Measurements from ENCODE around the gene PIMREG. TPM values are rescaled to one million over a fixed set of nuclear protein-coding genes. Genes with fewer than 3 reads are reported as not detected.

PIMREG gene
- total RNA-seq, 1 experiment from 2014 or later: 41.2 TPM

DNA sequence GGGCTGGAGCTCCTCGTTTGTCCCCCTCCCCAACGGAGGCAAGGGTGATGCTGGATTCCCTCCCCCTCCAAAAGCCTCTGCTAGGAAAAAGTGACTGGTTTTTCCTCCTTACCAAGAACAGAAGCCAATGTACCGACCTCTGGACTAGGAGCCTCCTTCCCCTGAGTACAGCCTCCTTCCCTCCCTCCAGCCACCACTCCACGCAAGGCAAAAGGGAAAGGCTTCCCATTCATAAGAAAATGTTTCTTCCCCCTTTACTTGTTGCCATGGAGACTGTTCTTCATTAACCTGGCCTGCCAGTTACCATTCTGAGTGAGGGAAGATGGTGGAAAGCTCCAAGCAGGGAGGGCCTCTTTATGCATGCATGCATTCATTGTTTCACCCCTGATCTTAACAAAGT lies 4.3 kb upstream of the PIMREG start:
- Histone ChIP-seq H3K27me3 (ENCODE audit: control insufficient read depth, insufficient read depth, low read length) (no peaks in the 10 kb centered on the region), H3K4me1 (ENCODE audit: control insufficient read depth, insufficient read depth, low read length) (peaks cover under 1% of the 10 kb centered on the region), H3K4me3 (ENCODE audit: low read depth in 2 of 2, low read length in 2 of 2) (no peak overlapping the region), H3K9me3 (ENCODE audit: control insufficient read depth, insufficient read depth, low read depth, low read length) (no peaks in the 10 kb centered on the region), H3K27ac (ENCODE audit: low read length) (no peak overlapping the region), H3K36me3 (ENCODE audit: control insufficient read depth, insufficient read depth, low read length) (no peaks in the 10 kb centered on the region)
- in situ Hi-C loops (cut with HindIII; ENCODE audit: low pct_unique_long_range_greater_than_20kb, low sequenced_read_pairs) (no loop called here), intact Hi-C loops (cut with micrococcal nuclease; ENCODE audit: unreplicated experiment) (no loop called here)
- BruUV-seq (replicated peaks): no TSS peak
- POLR2A ChIA-PET: no interaction called here
- DNase-seq (ENCODE audit: low read depth, low spot score) (no peak), ATAC-seq (no peak)
- TF ChIP-seq TCF7L2 (IDR thresholded peaks at IDR 0.05; ENCODE audit: low read depth, low read length): no peak
- TF ChIP-seq, protein P1, sequence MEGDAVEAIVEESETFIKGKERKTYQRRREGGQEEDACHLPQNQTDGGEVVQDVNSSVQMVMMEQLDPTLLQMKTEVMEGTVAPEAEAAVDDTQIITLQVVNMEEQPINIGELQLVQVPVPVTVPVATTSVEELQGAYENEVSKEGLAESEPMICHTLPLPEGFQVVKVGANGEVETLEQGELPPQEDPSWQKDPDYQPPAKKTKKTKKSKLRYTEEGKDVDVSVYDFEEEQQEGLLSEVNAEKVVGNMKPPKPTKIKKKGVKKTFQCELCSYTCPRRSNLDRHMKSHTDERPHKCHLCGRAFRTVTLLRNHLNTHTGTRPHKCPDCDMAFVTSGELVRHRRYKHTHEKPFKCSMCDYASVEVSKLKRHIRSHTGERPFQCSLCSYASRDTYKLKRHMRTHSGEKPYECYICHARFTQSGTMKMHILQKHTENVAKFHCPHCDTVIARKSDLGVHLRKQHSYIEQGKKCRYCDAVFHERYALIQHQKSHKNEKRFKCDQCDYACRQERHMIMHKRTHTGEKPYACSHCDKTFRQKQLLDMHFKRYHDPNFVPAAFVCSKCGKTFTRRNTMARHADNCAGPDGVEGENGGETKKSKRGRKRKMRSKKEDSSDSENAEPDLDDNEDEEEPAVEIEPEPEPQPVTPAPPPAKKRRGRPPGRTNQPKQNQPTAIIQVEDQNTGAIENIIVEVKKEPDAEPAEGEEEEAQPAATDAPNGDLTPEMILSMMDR (IDR thresholded peaks at IDR 0.05): no peak
- no peak for TF ChIP-seq POLR2AphosphoS5 (IDR thresholded peaks at IDR 0.05; ENCODE audit: low read depth, low read length)
- TF ChIP-seq, protein P2, sequence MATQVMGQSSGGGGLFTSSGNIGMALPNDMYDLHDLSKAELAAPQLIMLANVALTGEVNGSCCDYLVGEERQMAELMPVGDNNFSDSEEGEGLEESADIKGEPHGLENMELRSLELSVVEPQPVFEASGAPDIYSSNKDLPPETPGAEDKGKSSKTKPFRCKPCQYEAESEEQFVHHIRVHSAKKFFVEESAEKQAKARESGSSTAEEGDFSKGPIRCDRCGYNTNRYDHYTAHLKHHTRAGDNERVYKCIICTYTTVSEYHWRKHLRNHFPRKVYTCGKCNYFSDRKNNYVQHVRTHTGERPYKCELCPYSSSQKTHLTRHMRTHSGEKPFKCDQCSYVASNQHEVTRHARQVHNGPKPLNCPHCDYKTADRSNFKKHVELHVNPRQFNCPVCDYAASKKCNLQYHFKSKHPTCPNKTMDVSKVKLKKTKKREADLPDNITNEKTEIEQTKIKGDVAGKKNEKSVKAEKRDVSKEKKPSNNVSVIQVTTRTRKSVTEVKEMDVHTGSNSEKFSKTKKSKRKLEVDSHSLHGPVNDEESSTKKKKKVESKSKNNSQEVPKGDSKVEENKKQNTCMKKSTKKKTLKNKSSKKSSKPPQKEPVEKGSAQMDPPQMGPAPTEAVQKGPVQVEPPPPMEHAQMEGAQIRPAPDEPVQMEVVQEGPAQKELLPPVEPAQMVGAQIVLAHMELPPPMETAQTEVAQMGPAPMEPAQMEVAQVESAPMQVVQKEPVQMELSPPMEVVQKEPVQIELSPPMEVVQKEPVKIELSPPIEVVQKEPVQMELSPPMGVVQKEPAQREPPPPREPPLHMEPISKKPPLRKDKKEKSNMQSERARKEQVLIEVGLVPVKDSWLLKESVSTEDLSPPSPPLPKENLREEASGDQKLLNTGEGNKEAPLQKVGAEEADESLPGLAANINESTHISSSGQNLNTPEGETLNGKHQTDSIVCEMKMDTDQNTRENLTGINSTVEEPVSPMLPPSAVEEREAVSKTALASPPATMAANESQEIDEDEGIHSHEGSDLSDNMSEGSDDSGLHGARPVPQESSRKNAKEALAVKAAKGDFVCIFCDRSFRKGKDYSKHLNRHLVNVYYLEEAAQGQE (IDR thresholded peaks at IDR 0.05; ENCODE audit: insufficient read depth in 1 of 2, low read depth in 2 of 2, low read length in 1 of 2): no peak
- no peak for TF ChIP-seq SIN3A (IDR thresholded peaks at IDR 0.05; ENCODE audit: borderline replicate concordance, insufficient read depth, low read depth, low read length)
- CTCF ChIA-PET: no interaction called here

DNA sequence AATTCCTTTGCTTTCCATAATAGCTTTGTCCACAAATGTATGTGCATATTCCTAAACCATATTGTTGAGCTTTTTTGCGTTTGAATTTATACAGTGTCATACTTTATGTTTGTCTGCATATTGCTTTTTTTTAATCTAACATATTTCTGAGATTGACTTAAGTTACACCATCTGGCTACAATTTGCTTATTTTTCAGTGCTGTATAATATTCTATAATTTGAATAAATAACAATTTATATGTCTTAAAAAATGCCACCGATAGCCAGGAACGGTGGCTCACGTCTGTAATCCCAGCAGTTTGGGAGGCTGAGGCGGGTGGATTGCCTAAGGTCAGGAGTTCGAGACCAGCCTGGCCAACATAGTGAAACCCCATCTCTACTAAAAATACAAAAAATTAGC lies 1.5 kb upstream of the PIMREG start:
- Histone ChIP-seq H3K4me3 (ENCODE audit: low read depth in 2 of 2, low read length in 2 of 2) (no peak overlapping the region), H3K27ac (ENCODE audit: low read length) (no peak overlapping the region), H3K36me3 (ENCODE audit: control insufficient read depth, insufficient read depth, low read length) (no peaks in the 10 kb centered on the region), H3K4me1 (ENCODE audit: control insufficient read depth, insufficient read depth, low read length) (peaks cover 7% of the 10 kb centered on the region), H3K27me3 (ENCODE audit: control insufficient read depth, insufficient read depth, low read length) (no peaks in the 10 kb centered on the region), H3K9me3 (ENCODE audit: control insufficient read depth, insufficient read depth, low read depth, low read length) (no peaks in the 10 kb centered on the region)
- no TSS peak for BruUV-seq (replicated peaks)
- CTCF ChIA-PET: interaction anchor here (0.6 kb wide), 1 partner anchor 851 kb away, joined by 6 read pairs; no protein-coding TSS in a partner anchor
- POLR2A ChIA-PET: no interaction called here
- intact Hi-C loops (cut with micrococcal nuclease; ENCODE audit: unreplicated experiment): no loop called here
- ATAC-seq: no peak
- in situ Hi-C loops (cut with HindIII; ENCODE audit: low pct_unique_long_range_greater_than_20kb, low sequenced_read_pairs): no loop called here
- TF ChIP-seq SIN3A (IDR thresholded peaks at IDR 0.05; ENCODE audit: borderline replicate concordance, insufficient read depth, low read depth, low read length) (no peak), TCF7L2 (IDR thresholded peaks at IDR 0.05; ENCODE audit: low read depth, low read length) (no peak), POLR2AphosphoS5 (IDR thresholded peaks at IDR 0.05; ENCODE audit: low read depth, low read length) (no peak)
- TF ChIP-seq, protein P2 (IDR thresholded peaks at IDR 0.05; ENCODE audit: insufficient read depth in 1 of 2, low read depth in 2 of 2, low read length in 1 of 2): no peak
- no peak for DNase-seq (ENCODE audit: low read depth, low spot score)
